ENCODE data around the gene LZTS3. TPM values are rescaled to one million over a fixed set of nuclear protein-coding genes. Genes with fewer than 3 reads are reported as not detected.

The LZTS3 gene
- total RNA-seq, 1 experiment from 2014 or later = 1.4 TPM

DNA sequence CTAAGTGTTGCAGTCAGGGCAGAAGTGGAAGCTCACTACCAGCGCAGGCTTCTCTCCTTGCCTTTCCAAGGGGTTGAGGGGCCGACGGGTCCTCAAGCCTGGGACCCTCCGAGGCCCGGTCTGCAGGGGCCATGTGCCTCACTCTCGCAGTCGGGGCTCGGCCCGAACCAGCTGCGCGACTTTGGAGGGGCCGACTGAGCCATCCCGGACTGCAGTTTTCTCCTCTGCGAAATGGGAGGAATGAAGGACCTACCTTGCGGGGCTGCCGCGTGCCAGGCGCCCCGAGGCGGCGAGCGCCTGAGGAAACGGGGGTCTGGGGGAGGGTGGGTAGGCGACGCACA lies 5.6 kb downstream of the LZTS3 start:
- DNase-seq (ENCODE audit: low read depth) = no peak

- no peak for DNase-seq (ENCODE audit: low read depth)
Observed at GRCh38 chr20:3166913-3167342, 6.4 kb downstream of the LZTS3 start.

DNA sequence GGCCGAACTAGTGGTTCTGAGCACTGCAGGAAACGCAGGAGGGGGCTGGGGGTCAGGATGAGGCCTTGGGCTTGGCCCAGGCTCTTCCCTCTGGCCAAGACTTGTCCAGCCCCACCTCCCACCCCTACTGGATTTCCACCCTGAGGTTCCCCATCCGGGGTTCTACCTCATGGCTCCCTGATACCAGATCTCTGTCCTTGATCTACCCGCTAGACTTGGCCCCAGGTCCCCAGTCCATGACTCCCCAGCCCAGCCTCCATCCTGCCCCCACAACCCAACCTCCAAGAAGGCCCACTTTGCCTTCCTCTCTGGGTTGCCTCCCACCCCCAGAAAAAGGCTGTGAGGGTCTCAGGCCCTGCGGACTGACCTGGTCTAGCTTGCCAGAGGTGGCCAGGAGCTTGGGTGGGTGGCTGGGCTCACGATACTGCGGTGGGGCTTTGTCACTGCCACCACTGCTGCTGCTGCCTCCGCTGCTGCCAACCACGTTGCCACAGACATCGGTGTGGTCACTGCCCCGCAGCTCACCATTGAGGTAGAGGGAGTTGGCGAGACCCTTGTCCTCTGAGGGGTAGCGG lies 6.9 kb downstream of the LZTS3 start:
- no peak for DNase-seq (ENCODE audit: low read depth)

GRCh38 chr20:3165473-3166337 lies 7.6 kb downstream of the LZTS3 start:
- peak; percentile 30 for DNase-seq (ENCODE audit: low read depth)

DNA sequence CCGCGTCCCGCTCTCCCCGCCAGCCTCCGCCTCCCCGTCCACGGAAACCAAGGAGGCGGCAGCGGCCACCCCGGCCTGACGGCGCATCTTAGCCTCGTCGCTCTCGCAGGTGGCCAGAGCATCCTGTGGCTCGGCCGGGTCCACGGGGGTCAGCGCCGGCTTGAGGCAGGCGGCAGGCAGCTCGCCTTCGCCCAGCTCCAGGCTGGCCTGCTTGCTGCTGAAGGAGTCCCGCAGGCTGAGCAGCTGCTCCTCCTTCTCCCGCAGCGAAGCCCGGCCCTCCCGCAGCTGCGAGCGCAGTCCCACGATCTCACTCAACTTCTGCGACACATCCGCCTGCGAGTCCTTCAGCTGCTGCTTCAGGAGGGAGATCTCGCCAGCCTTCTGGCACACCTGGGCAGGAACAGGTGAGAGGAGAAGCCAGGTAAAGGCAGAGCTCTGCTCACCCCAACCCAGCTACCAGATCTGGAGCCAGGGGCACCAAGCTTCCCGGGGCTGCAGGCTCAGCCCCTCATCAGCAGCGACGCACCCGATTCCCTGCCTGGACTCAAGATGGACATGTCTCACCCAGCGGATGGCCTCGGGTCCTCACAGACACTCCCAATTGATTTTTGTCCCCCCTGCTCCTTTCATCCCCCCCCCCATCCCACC lies 8.5 kb downstream of the LZTS3 start:
- DNase-seq (ENCODE audit: low read depth) = no peak

- no peak for DNase-seq (ENCODE audit: low read depth)
Observed at GRCh38 chr20:3164043-3164762, 9.1 kb downstream of the LZTS3 start.

- no peak for DNase-seq (ENCODE audit: low read depth)
Observed at GRCh38 chr20:3163099-3164042, 10.0 kb downstream of the LZTS3 start.

- no peak for DNase-seq (ENCODE audit: low read depth)
Observed at GRCh38 chr20:3162080-3162611, 11.2 kb downstream of the LZTS3 start.

DNA sequence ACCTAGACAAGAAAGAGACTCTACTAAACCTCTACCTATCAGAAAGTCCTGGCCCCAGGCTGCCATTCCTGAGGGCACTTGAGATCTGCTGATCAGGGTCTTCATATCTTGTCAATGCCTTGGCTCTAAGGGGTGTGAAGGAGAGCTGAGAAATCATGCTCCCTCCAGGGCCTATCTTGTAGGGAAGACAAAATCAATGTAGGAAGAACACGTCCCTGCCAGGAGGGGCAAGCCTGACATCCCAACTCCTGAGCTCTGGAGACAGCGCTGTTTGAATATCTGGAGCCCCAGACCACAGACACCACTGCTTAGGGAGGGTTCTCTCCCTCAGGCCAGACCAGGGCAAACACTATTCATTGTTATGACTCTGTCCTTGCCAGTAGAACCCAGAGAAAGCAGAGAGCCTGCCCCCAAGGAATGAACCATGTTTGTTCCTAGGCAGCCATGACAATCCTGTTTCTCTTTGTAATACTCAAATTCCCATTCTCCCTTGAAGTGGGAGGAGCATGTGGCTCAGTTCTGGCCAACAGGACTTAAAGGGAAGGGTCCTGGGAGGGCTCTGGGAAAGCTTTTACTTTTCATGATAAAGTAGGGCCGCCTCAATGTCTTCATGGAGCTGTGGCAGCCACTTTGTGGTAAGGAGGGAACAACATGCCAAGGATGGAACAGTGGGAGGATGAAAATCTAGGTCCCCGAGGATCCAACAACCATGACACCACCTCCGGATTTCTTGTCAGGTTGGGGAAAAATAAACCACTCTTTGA lies 11.9 kb downstream of the LZTS3 start:
- DNase-seq (ENCODE audit: low read depth) = no peak

- no peak for DNase-seq (ENCODE audit: low read depth)
Observed at GRCh38 chr20:3160418-3160817, 12.9 kb downstream of the LZTS3 start.

DNA sequence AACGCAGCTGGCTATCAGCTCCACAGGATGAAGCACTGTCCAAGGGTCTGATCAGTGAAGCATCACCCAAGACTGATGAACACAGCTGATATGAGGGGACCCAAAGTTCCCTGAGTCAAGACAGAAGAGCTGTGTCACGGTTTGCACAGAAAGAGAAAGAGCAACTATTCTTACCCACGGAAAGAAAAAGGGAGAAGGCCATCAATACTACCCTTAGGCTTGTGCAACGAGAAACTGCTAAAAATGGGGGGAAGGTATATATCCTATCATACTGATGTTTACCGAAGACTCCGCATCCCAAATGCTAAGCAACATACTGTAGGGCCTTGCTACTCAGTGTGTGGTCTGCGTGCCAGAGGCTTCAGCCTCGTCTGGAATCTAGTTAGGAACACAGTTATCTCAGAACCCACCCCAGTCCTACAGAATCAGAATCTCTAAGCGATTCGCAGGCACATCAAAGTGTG lies 14.3 kb downstream of the LZTS3 start:
- DNase-seq (ENCODE audit: low read depth) = peak; percentile 28

- DNase-seq (ENCODE audit: low read depth) = no peak
Observed at GRCh38 chr20:3157817-3158216, 15.5 kb downstream of the LZTS3 start.

- no peak for DNase-seq (ENCODE audit: low read depth)
Observed at GRCh38 chr20:3156811-3157619, 16.3 kb downstream of the LZTS3 start.

DNA sequence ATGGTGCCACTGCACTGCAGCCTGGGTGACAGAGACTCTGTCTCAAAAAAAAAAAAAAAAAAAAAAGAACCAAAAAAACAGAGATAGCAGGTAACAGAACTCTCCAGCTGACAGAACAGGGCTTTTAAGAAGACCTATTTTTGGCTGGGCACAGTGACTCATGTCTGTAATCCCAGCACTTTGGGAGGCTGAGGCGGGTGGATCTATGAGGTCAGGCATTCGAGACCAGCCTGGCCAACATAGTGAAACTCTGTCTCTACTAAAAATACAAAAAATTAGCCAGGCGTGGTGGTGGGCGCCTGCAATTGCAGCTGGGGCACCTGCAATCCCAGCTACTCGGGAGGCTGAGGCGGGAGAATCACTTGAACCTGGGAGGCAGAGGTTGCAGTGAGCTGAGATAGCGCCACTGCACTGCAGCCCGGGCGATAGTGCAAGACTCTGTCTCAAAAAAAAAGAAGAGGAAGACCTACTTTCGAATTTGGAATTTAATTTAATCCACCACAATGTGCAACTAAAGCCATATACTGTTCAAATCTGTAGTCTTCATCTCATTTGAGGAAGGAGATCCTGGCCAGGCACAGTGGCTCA lies 21.2 kb downstream of the LZTS3 start:
- peak; percentile 30 for DNase-seq (ENCODE audit: low read depth)

- no peak for DNase-seq (ENCODE audit: low read depth)
Observed at GRCh38 chr20:3150908-3151307, 22.4 kb downstream of the LZTS3 start.

- no peak for DNase-seq (ENCODE audit: low read depth)
Observed at GRCh38 chr20:3146732-3147341, 26.5 kb downstream of the LZTS3 start.

- DNase-seq (ENCODE audit: low read depth) = no peak
Observed at GRCh38 chr20:3141757-3142156, 31.6 kb downstream of the LZTS3 start.

DNA sequence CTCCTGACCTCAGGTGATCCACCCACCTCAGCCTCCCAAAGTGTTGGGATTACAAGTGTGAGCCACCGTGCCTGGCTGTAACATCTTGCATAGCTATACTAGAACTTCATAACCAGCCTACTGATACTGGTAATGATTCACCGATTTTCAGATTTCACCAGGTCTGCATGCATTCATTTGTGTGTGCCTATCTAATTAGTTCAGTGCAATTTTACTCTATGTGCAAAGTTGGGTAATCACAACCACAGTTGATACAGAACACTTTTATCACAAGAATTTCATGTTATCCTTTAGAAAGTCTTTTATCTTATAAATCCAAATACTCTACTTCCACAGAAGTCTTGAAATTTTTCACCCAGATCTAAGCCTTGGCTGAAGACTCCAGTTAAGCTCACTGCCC lies 35.9 kb downstream of the LZTS3 start:
- DNase-seq (ENCODE audit: low read depth) = no peak
